GM12878 (cell line): Measurements from ENCODE around the gene AIFM1. TPM values are rescaled to one million over a fixed set of nuclear protein-coding genes. Genes with fewer than 3 reads are reported as not detected.
A peak's percentile ranks its signal among the peaks of the same experiment; 100 is the strongest.

ENCODE experiments used
- BRCA1 ChIP-seq: IDR thresholded peaks from 2 replicates; pipeline ENCODE4 v1.6.1; 2011; ENCODE audit warnings: low read depth, low read length, improper control_type of control experiment
- CHD1 ChIP-seq: IDR thresholded peaks from 2 replicates; pipeline ENCODE4 v1.6.1; 2012; ENCODE audit warnings: low read depth, low read length, improper control_type of control experiment
- CREM ChIP-seq: IDR thresholded peaks from 2 replicates; pipeline ENCODE4 v1.6.1; 2014; ENCODE audit warnings: antibody characterized with exemption, low read depth
- E2F4 ChIP-seq: IDR thresholded peaks from 2 replicates; pipeline ENCODE4 v1.6.1; 2012; ENCODE audit warnings: low read depth, low read length, improper control_type of control experiment
- E2F8 ChIP-seq: fragments of 450-650 bp; IDR thresholded peaks from 2 replicates; pipeline ENCODE4 v1.6.1; 2018; ENCODE audit warnings: mild to moderate bottlenecking, low read depth, moderate library complexity; ENCODE audit not compliant: partially characterized antibody
- IKZF1 ChIP-seq: fragments of 450-650 bp; conservative IDR thresholded peaks from 2 replicates; pipeline ENCODE4 v1.6.1; 2017; ENCODE audit warnings: antibody characterized with exemption, mild to moderate bottlenecking
- IRF3 ChIP-seq: fragments of 450-650 bp; IDR thresholded peaks from 2 replicates; pipeline ENCODE4 v1.6.1; 2014; ENCODE audit warnings: mild to moderate bottlenecking
- IRF5 ChIP-seq: fragments of 450-650 bp; IDR thresholded peaks from 2 replicates; pipeline ENCODE4 v1.6.1; 2017; ENCODE audit warnings: borderline replicate concordance
- MEF2B ChIP-seq: fragments of 450-650 bp; IDR thresholded peaks from 2 replicates; pipeline ENCODE4 v1.6.1; 2018; ENCODE audit warnings: mild to moderate bottlenecking, moderate library complexity; ENCODE audit not compliant: partially characterized antibody, poor library complexity, severe bottlenecking
- NFYA ChIP-seq: IDR thresholded peaks from 2 replicates; pipeline ENCODE4 v1.6.1; 2011; ENCODE audit warnings: low read depth, mild to moderate bottlenecking, low read length, improper control_type of control experiment, borderline replicate concordance
- NR2F1 ChIP-seq: fragments of 450-650 bp; conservative IDR thresholded peaks from 2 replicates; pipeline ENCODE4 v1.6.1; 2017; ENCODE audit warnings: mild to moderate bottlenecking
- POLR2AphosphoS5 ChIP-seq: IDR thresholded peaks from 2 replicates; pipeline ENCODE4 v1.6.1; 2011; ENCODE audit warnings: mild to moderate bottlenecking, low read length, inconsistent platforms
- RUNX3 ChIP-seq: IDR thresholded peaks from 2 replicates; pipeline ENCODE4 v1.6.1; 2012; ENCODE audit warnings: low read length, inconsistent platforms
- SKIL ChIP-seq: fragments of 450-650 bp; IDR thresholded peaks from 2 replicates; pipeline ENCODE4 v1.6.1; 2017; ENCODE audit warnings: mild to moderate bottlenecking, low read depth, inconsistent platforms; ENCODE audit not compliant: poor library complexity, severe bottlenecking
- SREBF2 ChIP-seq: IDR thresholded peaks from 2 replicates; pipeline ENCODE4 v1.6.1; 2012; ENCODE audit warnings: mild to moderate bottlenecking, low read length
- TAF1 ChIP-seq: IDR thresholded peaks from 2 replicates; pipeline ENCODE4 v1.6.1; 2011; ENCODE audit warnings: mild to moderate bottlenecking, low read depth, low read length, borderline replicate concordance
- ZBTB4 ChIP-seq: fragments of 450-650 bp; formaldehyde crosslinking; IDR thresholded peaks from 2 replicates; pipeline ENCODE4 v1.4.0; 2022; ENCODE audit warnings: mild to moderate bottlenecking, moderate library complexity
- polyA plus RNA-seq, 11 experiments: library from polyadenylated mRNA; depleted of rRNA in 4 of 11; unstranded in 6 of 11; stranded (reverse) in 5 of 11; fragments of >200 nt; fragmentation: Nextera tagmentation in 4 of 11; fragmentation: Illumina TruSeq in 1 of 11; extraction: Ambion mirVana in 4 of 11; extraction: Trizol in 1 of 11; gene quantifications; 1 replicate in 1 of 11; 2 replicates in 10 of 11; pipeline versions ENCODE4 v1.2.1 to v1.2.3, GENCODE V29; 2011 to 2016; ENCODE audit warnings: inconsistent platforms in 2 of 11, missing spikeins in 2 of 11, low read depth in 1 of 11
- total RNA-seq, 4 experiments: library from RNA; depleted of rRNA in 3 of 4; stranded (reverse); fragments of >200 nt in 3 of 4; fragmentation: Illumina TruSeq in 1 of 4; extraction: Trizol in 1 of 4; gene quantifications; 2 replicates each; pipeline versions ENCODE4 v1.2.1 to v1.2.3, GENCODE V29; 2013 to 2021

Gene AIFM1
- total and polyA plus RNA-seq, 10 of the 15 experiments (the other 5 are each of a cell fraction or from before 2014, with no cell fraction given), result 44.2 to 121 (median 80.0) TPM

GRCh38 chrX:130086447-130087206 is 79.0 kb downstream of the AIFM1 start (continued):
- TF ChIP-seq E2F8, result no peak
- no peak; the same call in 1 of the 2 replicates for TF ChIP-seq NR2F1
- TF ChIP-seq CREM, result no peak
- no peak for TF ChIP-seq SKIL
- no peak for TF ChIP-seq E2F4
- TF ChIP-seq IRF3, result no peak
- TF ChIP-seq IRF5, result no peak
- no peak for TF ChIP-seq CHD1
- no peak for TF ChIP-seq BRCA1
- TF ChIP-seq TAF1, result peak; percentile 53; the same call in 1 of the 2 replicates
- TF ChIP-seq SREBF2, result no peak
- no peak for TF ChIP-seq ZBTB4 (CRISPR knock-in tag)
- TF ChIP-seq POLR2AphosphoS5, result 0 out of 2 replicates have a peak, but pooled peaks have one; percentile 30
- TF ChIP-seq MEF2B, result no peak
- no peak for TF ChIP-seq NFYA
- no peak for TF ChIP-seq RUNX3
- peak; percentile 64 for TF ChIP-seq IKZF1
